ENCODE measurements around the gene PMM2. TPM values are rescaled to one million over a fixed set of nuclear protein-coding genes. Genes with fewer than 3 reads are reported as not detected.
"Not testable (repeated sequence)": the region's sequence is repeated elsewhere in the genome, so short reads cannot be mapped to it uniquely, and the experiment has no call there.

The PMM2 gene
- polyA plus RNA-seq, 1 donor from 2014 or later, result 32.3 TPM

- Mint-ChIP-seq H3K9me3 (no peaks in the 10 kb centered on the region), H3K27ac (peak overlapping the region in 1 of 3 donors; percentile 19), H3K36me3 (peaks cover 4% of the 10 kb centered on the region), H3K4me1 (peaks cover 8 to 16% (median 11%) of the 10 kb centered on the region in 3 donors), H3K27me3 (no peaks in the 10 kb centered on the region), H3K4me3 (no peak overlapping the region)
Observed at GRCh38 chr16:8822403-8822802, 24.8 kb downstream of the PMM2 start.

- H3K4me1 Mint-ChIP-seq, result peaks cover 0 to 8% (median 4%) of the 10 kb centered on the region in 3 donors
- H3K27me3 Mint-ChIP-seq, result no peaks in the 10 kb centered on the region
- no peak overlapping the region for H3K4me3 Mint-ChIP-seq
- no peak overlapping the region for H3K27ac Mint-ChIP-seq
- peaks cover 11% of the 10 kb centered on the region for H3K36me3 Mint-ChIP-seq
- no peaks in the 10 kb centered on the region for H3K9me3 Mint-ChIP-seq
Observed at GRCh38 chr16:8826278-8826879, 28.7 kb downstream of the PMM2 start.

- H3K36me3 Mint-ChIP-seq, result peaks cover 11% of the 10 kb centered on the region
Observed at GRCh38 chr16:8828541-8829165, 31.0 kb downstream of the PMM2 start.

GRCh38 chr16:8831450-8831849 is 33.8 kb downstream of the PMM2 start:
- no peak overlapping the region for H3K27ac Mint-ChIP-seq
- peaks cover 7 to 11% (median 10%) of the 10 kb centered on the region in 3 donors for H3K4me1 Mint-ChIP-seq
- H3K9me3 Mint-ChIP-seq, result no peaks in the 10 kb centered on the region
- no peaks in the 10 kb centered on the region for H3K27me3 Mint-ChIP-seq
- peak overlapping the region in 1 of 4 donors; percentile 82 for H3K4me3 Mint-ChIP-seq
- peaks cover 14% of the 10 kb centered on the region for H3K36me3 Mint-ChIP-seq

More at GRCh38 chr16:8828541-8829165, 31.0 kb downstream of the PMM2 start:
- Mint-ChIP-seq H3K4me1 (peaks cover 7 to 10% (median 9%) of the 10 kb centered on the region in 3 donors), H3K27ac (no peak overlapping the region), H3K4me3 (no peak overlapping the region), H3K27me3 (no peaks in the 10 kb centered on the region), H3K9me3 (no peaks in the 10 kb centered on the region)

- H3K27me3 Mint-ChIP-seq, result no peaks in the 10 kb centered on the region
- peak overlapping the region in 1 of 4 donors; percentile 82 for H3K4me3 Mint-ChIP-seq
- H3K9me3 Mint-ChIP-seq, result no peaks in the 10 kb centered on the region
- peak overlapping the region in 1 of 3 donors; percentile 31 for H3K27ac Mint-ChIP-seq
- H3K4me1 Mint-ChIP-seq, result peaks cover 7 to 11% (median 10%) of the 10 kb centered on the region in 3 donors
- peaks cover 14% of the 10 kb centered on the region for H3K36me3 Mint-ChIP-seq
Observed at GRCh38 chr16:8831871-8832716, 34.5 kb downstream of the PMM2 start.

GRCh38 chr16:8832717-8833105 is 35.1 kb downstream of the PMM2 start:
- H3K4me1 Mint-ChIP-seq, result peaks cover 7 to 11% (median 10%) of the 10 kb centered on the region in 3 donors

GRCh38 chr16:8836797-8837196 is 39.2 kb downstream of the PMM2 start:
- not testable (repeated sequence) for H3K36me3 Mint-ChIP-seq, H3K27me3 Mint-ChIP-seq, H3K4me3 Mint-ChIP-seq, H3K9me3 Mint-ChIP-seq, H3K4me1 Mint-ChIP-seq, H3K27ac Mint-ChIP-seq

More at GRCh38 chr16:8832717-8833105, 35.1 kb downstream of the PMM2 start:
- no peak overlapping the region for H3K27ac Mint-ChIP-seq
- no peaks in the 10 kb centered on the region for H3K27me3 Mint-ChIP-seq
- H3K9me3 Mint-ChIP-seq, result no peaks in the 10 kb centered on the region
- peaks cover 14% of the 10 kb centered on the region for H3K36me3 Mint-ChIP-seq
- H3K4me3 Mint-ChIP-seq, result no peak overlapping the region

GRCh38 chr16:8837594-8837993 is 40.0 kb downstream of the PMM2 start:
- H3K4me1 Mint-ChIP-seq, H3K9me3 Mint-ChIP-seq, H3K4me3 Mint-ChIP-seq, H3K27me3 Mint-ChIP-seq, H3K27ac Mint-ChIP-seq, H3K36me3 Mint-ChIP-seq: not testable (repeated sequence)

GRCh38 chr16:8842016-8842415 is 44.4 kb downstream of the PMM2 start:
- H3K36me3 Mint-ChIP-seq, H3K4me3 Mint-ChIP-seq, H3K27me3 Mint-ChIP-seq, H3K9me3 Mint-ChIP-seq, H3K27ac Mint-ChIP-seq: not testable (repeated sequence)
- H3K4me1 Mint-ChIP-seq, result peaks cover 3 to 10% (median 7%) of the 10 kb centered on the region in 3 donors

GRCh38 chr16:8843296-8843695 is 45.7 kb downstream of the PMM2 start:
- H3K36me3 Mint-ChIP-seq, H3K4me3 Mint-ChIP-seq, H3K9me3 Mint-ChIP-seq, H3K27ac Mint-ChIP-seq, H3K27me3 Mint-ChIP-seq: not testable (repeated sequence)
- peaks cover 3 to 10% (median 7%) of the 10 kb centered on the region in 3 donors for H3K4me1 Mint-ChIP-seq

- Mint-ChIP-seq H3K9me3 (no peaks in the 10 kb centered on the region), H3K36me3 (peaks cover 5% of the 10 kb centered on the region), H3K4me3 (no peak overlapping the region), H3K27ac (no peak overlapping the region), H3K27me3 (no peaks in the 10 kb centered on the region), H3K4me1 (peaks cover 10 to 13% (median 10%) of the 10 kb centered on the region in 3 donors)
Observed at GRCh38 chr16:8845699-8846298, 48.2 kb downstream of the PMM2 start.

- no peaks in the 10 kb centered on the region for H3K27me3 Mint-ChIP-seq
- no peak overlapping the region for H3K27ac Mint-ChIP-seq
- peaks cover 5% of the 10 kb centered on the region for H3K36me3 Mint-ChIP-seq
- H3K4me1 Mint-ChIP-seq, result peaks cover 10 to 17% (median 13%) of the 10 kb centered on the region in 3 donors
- no peak overlapping the region for H3K4me3 Mint-ChIP-seq
- H3K9me3 Mint-ChIP-seq, result no peaks in the 10 kb centered on the region
Observed at GRCh38 chr16:8846401-8846932, 48.8 kb downstream of the PMM2 start.

- Mint-ChIP-seq H3K27me3 (no peaks in the 10 kb centered on the region), H3K27ac (peak overlapping the region in 1 of 3 donors; percentile 57), H3K9me3 (no peaks in the 10 kb centered on the region), H3K36me3 (peaks cover 5% of the 10 kb centered on the region), H3K4me1 (peaks cover 9 to 18% (median 11%) of the 10 kb centered on the region in 3 donors), H3K4me3 (no peak overlapping the region)
Observed at GRCh38 chr16:8847145-8847544, 49.5 kb downstream of the PMM2 start.

- Mint-ChIP-seq H3K27ac (no peak overlapping the region), H3K4me3 (no peak overlapping the region), H3K27me3 (no peaks in the 10 kb centered on the region), H3K4me1 (peaks cover 9 to 18% (median 11%) of the 10 kb centered on the region in 3 donors), H3K9me3 (no peaks in the 10 kb centered on the region), H3K36me3 (peaks cover 3% of the 10 kb centered on the region)
Observed at GRCh38 chr16:8847623-8848022, 50.0 kb downstream of the PMM2 start.
